GM12864 (cell line): ENCODE results near the gene WDR54.

Experiments used
- DNase-seq: peaks from one replicate; pipeline ENCODE4 v3.0.0-alpha.2; 2011; ENCODE audit warnings: low read depth
- H3K4me3 ChIP-seq: 2 replicates; pipeline ENCODE4 v1.5.1; 2011; ENCODE audit warnings: mild to moderate bottlenecking, low read depth, low read length, control low read depth
- TF ChIP-seq, protein P1 (sequence below): IDR thresholded peaks from 2 replicates; pipeline ENCODE4 v1.5.1; 2011; ENCODE audit warnings: low read depth, mild to moderate bottlenecking, moderate library complexity, low read length, control low read depth, inconsistent platforms; ENCODE audit errors: missing control alignments

Gene WDR54

DNA sequence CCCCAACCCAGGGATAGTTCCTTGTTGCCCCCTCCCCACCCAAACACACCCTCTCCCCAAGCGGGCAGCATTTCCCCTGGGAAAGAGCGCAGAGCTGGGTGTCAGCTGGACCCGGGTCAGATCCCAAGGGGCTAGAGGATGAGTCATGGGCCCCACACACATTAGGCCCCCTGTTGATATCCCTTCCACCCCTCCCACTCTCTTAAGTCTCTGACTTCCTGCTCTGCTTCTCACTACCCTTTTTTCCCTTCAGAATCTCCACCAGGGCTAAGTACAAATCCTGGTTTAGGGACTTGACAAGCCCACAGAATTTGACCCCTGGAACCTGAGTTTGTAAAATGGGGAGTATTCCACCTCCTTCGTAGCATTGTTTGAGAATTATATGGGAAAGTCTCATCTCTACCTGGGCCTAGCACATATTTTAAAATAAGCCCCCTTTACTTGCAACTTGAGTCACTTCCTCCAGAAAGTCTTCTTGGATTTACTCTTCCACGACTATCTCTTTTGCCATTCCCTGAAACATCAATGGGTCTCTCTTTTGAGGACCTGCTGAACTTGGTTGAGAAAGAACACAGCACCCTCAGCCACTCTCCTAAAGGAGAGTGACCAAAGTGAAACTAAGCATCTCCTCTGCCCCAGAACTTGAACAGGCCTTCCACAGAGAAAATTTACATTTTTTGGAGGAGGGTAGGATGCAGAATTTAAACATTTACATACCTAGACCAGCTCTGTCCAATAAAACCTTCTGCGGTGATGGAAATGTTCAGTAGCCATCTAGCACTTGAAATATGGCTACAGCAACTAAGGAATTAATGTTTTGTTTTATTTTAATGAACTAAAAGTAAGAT, 15.5 kb downstream of the WDR54 start:
- no peak for DNase-seq
- TF ChIP-seq, protein P1, sequence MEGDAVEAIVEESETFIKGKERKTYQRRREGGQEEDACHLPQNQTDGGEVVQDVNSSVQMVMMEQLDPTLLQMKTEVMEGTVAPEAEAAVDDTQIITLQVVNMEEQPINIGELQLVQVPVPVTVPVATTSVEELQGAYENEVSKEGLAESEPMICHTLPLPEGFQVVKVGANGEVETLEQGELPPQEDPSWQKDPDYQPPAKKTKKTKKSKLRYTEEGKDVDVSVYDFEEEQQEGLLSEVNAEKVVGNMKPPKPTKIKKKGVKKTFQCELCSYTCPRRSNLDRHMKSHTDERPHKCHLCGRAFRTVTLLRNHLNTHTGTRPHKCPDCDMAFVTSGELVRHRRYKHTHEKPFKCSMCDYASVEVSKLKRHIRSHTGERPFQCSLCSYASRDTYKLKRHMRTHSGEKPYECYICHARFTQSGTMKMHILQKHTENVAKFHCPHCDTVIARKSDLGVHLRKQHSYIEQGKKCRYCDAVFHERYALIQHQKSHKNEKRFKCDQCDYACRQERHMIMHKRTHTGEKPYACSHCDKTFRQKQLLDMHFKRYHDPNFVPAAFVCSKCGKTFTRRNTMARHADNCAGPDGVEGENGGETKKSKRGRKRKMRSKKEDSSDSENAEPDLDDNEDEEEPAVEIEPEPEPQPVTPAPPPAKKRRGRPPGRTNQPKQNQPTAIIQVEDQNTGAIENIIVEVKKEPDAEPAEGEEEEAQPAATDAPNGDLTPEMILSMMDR: no peak
- H3K4me3 ChIP-seq: no peak overlapping the region

DNA sequence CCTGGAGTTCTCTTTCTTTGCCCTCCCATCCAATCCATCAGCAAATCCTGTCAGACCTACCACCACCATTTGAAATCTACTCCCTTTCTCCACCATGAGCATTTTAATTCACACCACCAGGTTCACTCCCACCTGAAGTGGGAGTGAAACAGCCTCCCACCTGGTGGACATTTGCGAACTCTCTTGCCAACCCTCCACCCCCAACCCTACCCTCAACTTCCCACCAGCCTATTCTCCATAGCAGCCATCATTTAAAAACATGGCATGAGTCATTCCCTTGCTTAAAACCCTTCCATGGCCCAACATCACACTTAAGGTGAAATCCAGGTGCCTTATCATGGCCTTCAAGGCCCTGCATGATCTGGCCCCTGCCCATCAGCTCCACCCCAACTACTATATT, 16.7 kb downstream of the WDR54 start:
- H3K4me3 ChIP-seq: no peak overlapping the region
- DNase-seq: no peak
- TF ChIP-seq, protein P1: no peak

DNA sequence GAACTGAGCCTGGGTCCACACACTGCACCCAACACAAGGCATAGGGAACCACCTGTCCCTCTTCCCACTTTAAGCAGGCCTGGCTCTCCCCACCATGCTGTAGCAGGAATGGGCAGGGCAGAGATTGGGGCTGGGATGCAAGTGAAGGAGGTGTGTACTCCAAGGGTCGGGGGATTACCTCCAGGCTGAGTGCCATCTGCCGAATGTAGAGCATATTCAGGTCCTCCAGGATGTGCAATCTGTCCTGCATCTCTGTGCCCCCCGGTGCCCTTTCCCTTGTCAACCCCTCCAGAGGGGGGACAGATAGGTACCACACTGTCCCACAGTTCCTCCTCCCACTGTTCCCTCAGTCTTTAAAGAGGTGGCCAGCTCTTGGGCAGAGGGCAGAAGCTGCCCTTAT, 17.8 kb downstream of the WDR54 start:
- no peak for DNase-seq
- no peak overlapping the region; the same call in 1 of the 2 replicates for H3K4me3 ChIP-seq
- TF ChIP-seq, protein P1: no peak

DNA sequence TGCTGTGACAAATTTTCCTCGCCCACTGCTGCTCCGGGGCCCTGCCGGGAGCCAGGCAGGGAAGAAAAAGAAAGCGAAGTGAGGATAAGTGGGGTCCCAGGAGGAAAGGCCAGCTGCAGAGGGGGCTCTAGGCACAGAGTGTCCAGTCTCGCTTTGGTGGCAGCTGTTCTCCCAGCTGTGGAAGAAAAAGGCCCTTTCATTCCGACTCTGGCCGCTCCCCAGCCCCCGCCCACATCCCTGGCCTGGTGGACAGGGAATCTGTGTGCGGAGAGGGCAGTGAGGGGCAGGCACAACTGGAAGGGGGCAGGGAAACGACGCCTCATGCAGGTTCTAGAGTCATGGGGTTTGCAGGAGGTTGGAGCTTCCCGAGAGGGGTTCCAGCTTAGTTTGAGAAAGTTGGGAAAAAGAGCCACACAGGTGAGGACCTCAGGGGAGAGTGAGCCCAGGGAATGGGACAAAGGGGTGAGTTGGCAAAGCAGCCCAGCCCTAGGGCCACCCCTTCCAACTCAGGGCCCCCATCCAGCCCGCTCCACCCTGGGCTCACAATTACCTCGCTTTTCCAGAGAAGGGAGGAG, 18.4 kb downstream of the WDR54 start:
- TF ChIP-seq, protein P1: no peak
- H3K4me3 ChIP-seq: peak overlapping the region; percentile 57
- DNase-seq: no peak

DNA sequence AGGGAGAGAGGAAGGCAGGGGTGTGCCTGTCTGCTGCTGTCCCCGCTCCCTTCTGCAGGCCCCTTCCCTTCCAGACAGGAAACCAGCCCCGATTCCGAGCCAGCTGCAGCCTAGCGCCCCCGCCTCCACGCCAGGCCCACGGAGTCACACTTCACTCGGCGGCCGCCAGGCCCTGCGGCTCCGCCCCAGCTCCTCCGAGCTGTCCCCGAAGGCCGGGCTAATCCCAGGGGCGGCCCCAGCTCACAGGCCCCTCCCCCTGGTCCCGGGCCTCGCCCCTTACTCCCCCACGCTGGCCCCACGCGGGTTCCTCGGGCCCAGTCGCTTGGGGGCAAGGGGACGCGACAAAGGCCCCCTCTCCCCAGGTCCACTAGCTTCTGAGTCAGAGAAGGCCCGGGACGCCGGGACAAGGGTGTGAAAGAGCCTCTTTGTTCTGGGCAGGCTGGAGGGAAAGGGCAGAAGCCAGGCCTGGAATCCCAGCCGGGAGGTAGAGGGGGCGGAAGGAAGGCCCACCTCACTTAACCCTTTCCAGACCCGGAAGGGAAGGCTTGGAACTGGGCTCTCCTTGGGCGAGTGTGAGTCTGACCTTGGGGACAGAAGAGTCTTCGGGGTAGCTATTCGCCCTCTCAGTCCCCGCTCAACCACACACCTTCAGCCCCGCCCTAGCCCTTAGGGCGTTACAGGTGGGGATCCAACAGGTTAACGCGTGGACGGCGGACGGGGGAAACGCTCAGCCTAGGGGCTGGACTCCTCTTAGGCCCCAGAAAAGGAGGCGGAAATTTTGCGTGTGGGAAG, 19.0 kb downstream of the WDR54 start:
- no peak for DNase-seq
- H3K4me3 ChIP-seq: peak overlapping the region; percentile 57
- TF ChIP-seq, protein P1: peak; percentile 39

DNA sequence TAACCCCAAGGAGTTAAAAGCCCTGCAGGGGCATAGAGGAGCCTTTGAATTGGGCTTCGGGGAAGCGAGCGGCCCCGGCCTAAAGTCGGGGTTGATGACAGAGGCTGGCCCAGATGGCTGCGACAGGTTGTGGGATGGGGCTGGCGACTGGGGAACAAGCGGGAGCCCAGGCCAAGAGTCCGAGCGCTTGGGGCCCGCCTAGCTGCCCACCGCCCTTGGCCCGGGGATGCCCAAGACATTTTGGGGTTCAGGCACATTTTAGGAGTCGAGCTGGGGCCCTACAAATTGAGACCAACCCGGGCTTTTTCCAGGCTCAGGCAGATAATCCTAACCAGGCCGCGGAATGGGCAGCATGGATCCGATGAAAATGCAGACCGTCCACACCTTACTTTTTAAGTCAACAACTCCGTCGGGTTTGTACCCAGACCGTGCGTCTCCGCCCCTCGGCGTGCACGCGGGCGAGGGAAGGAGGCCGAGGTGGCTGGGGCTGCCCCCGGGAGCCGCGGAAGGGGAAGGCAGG, 19.7 kb downstream of the WDR54 start:
- DNase-seq: no peak
- H3K4me3 ChIP-seq: peak overlapping the region; percentile 28
- TF ChIP-seq, protein P1: no peak
